Left lung (tissue), 10 donors: ENCODE results near the gene GSK3B. TPM values are rescaled to one million over a fixed set of nuclear protein-coding genes. Genes with fewer than 3 reads are reported as not detected.
A peak's percentile ranks its signal among the peaks of the same experiment; 100 is the strongest.

Experiments used
- ATAC-seq: fragments of 200-7000 bp; cut with Tn5 transposase; one replicate; pipeline ENCODE4 v1.9.1; 2020; ENCODE audit warnings: moderate library complexity
- DNase-seq, 4 donors: peaks; one replicate each; pipeline ENCODE4 v3.0.0-alpha.2; 2013 to 2020
- H3K27ac ChIP-seq, 2 donors: fragments of 200-600 bp; sonication (generic) in 1 of 2; one replicate each; pipeline versions ENCODE4 v1.5.0 to v1.8.0; 2020 to 2021
- H3K27me3 ChIP-seq, 2 donors: fragments of 200-600 bp; sonication (generic) in 1 of 2; one replicate each; pipeline versions ENCODE4 v1.5.0 to v1.8.0; 2020 to 2021
- H3K36me3 ChIP-seq, 2 donors: fragments of 200-600 bp; sonication (generic) in 1 of 2; one replicate each; pipeline versions ENCODE4 v1.5.0 to v1.8.0; 2020 to 2021
- H3K4me1 ChIP-seq, 2 donors: fragments of 200-600 bp; one replicate each; pipeline ENCODE4 v1.8.0; 2021
- H3K4me3 ChIP-seq, 2 donors: fragments of 200-600 bp; sonication (generic) in 1 of 2; one replicate each; pipeline versions ENCODE4 v1.5.0 to v1.8.0; 2020 to 2021; ENCODE audit warnings: mild to moderate bottlenecking in 1 of 2
- H3K9me3 ChIP-seq, 2 donors: fragments of 200-600 bp; sonication (generic) in 1 of 2; one replicate each; pipeline versions ENCODE4 v1.5.0 to v1.8.0; 2020 to 2021
- CTCF ChIP-seq, 2 donors: fragments of 200-600 bp; sonication (generic) in 1 of 2; IDR thresholded peaks; one replicate each; pipeline versions ENCODE4 v1.5.0 to v1.8.0; 2021; ENCODE audit warnings: antibody characterized with exemption in 2 of 2
- intact Hi-C, 2 donors: fragments of 100-400 bp; cut with DNase I; formaldehyde crosslinking; loops; one replicate each; pipeline versions ENCODE4 v1.11.2 to v1.14.2; 2022
- polyA plus RNA-seq, 6 donors: library from polyadenylated mRNA; unstranded; fragments of 120-200 nt; gene quantifications; one replicate each; pipeline ENCODE4 v1.2.1, GENCODE V29; 2013; ENCODE audit not compliant: insufficient read length in 6 of 6
- total RNA-seq, 2 donors: library from RNA; stranded (reverse); fragmentation: NEBNext Ultra II Directional; extraction: Animal tissue kit (Norgen Biotek cat#: 25700); gene quantifications; one replicate each; pipeline ENCODE4 v1.2.1, GENCODE V29; 2021
- donor health status: DM: no; HTN: yes; CAD: no.
- donor health status: DM: no; HTN: no; CAD: no.

The GSK3B gene
- total and polyA plus RNA-seq, 8 donors = 39.2 to 53.0 (median 42.4) TPM

- Histone ChIP-seq H3K4me3 (no peak overlapping the region), H3K27me3 (no peaks in the 10 kb centered on the region), H3K9me3 (no peaks in the 10 kb centered on the region), H3K4me1 (no peaks in the 10 kb centered on the region), H3K36me3 (no peaks in the 10 kb centered on the region), H3K27ac (no peak overlapping the region)
- no peak for TF ChIP-seq CTCF (IDR thresholded peaks at IDR 0.05)
- DNase-seq = no peak
- no peak for ATAC-seq
- intact Hi-C loops = no loop called here
Measured at GRCh38 chr3:119950666-119951325, 143.5 kb downstream of the GSK3B start.

- Histone ChIP-seq H3K27me3 (no peaks in the 10 kb centered on the region), H3K4me3 (no peak overlapping the region), H3K9me3 (no peaks in the 10 kb centered on the region), H3K36me3 (no peaks in the 10 kb centered on the region), H3K27ac (no peak overlapping the region), H3K4me1 (peaks cover 0 to 7% of the 10 kb centered on the region in 2 donors)
- DNase-seq (no peak), ATAC-seq (no peak)
- intact Hi-C loops = no loop called here
- TF ChIP-seq CTCF (IDR thresholded peaks at IDR 0.05) = no peak
Measured at GRCh38 chr3:119945291-119945690, 149.0 kb downstream of the GSK3B start.

GRCh38 chr3:119944091-119944490 is 150.2 kb downstream of the GSK3B start:
- intact Hi-C loops = no loop called here
- Histone ChIP-seq H3K4me3 (no peak overlapping the region), H3K9me3 (no peaks in the 10 kb centered on the region), H3K4me1 (peaks cover 0 to 7% of the 10 kb centered on the region in 2 donors), H3K36me3 (no peaks in the 10 kb centered on the region), H3K27me3 (no peaks in the 10 kb centered on the region), H3K27ac (no peak overlapping the region)
- ATAC-seq (no peak), DNase-seq (no peak)
- TF ChIP-seq CTCF (IDR thresholded peaks at IDR 0.05) = no peak

GRCh38 chr3:119939077-119939476 is 155.2 kb downstream of the GSK3B start:
- H3K27ac ChIP-seq = no peak overlapping the region
- intact Hi-C loops = no loop called here
- H3K4me1 ChIP-seq = peaks cover 0 to 10% of the 10 kb centered on the region in 2 donors
- TF ChIP-seq CTCF (IDR thresholded peaks at IDR 0.05) = no peak
- no peaks in the 10 kb centered on the region for H3K27me3 ChIP-seq
- H3K9me3 ChIP-seq = no peaks in the 10 kb centered on the region
- no peaks in the 10 kb centered on the region for H3K36me3 ChIP-seq
- H3K4me3 ChIP-seq = no peak overlapping the region
- DNase-seq (no peak), ATAC-seq (no peak)

- intact Hi-C loops = no loop called here
- no peak for TF ChIP-seq CTCF (IDR thresholded peaks at IDR 0.05)
- Histone ChIP-seq H3K9me3 (no peaks in the 10 kb centered on the region), H3K4me3 (no peak overlapping the region), H3K36me3 (no peaks in the 10 kb centered on the region), H3K27me3 (no peaks in the 10 kb centered on the region), H3K4me1 (peaks cover 0 to 10% of the 10 kb centered on the region in 2 donors), H3K27ac (no peak overlapping the region)
- DNase-seq (no peak), ATAC-seq (peak; percentile 64)
Measured at GRCh38 chr3:119937229-119937628, 157.0 kb downstream of the GSK3B start.
